DOHH2 (cell line): Measurements from ENCODE around the gene NUDT3.

Experiments
- CTCF ChIP-seq: fragments of 200-600 bp; sonication (generic); IDR thresholded peaks from one replicate; pipeline ENCODE4 v1.5.1; 2014; ENCODE audit warnings: antibody characterized with exemption, mild to moderate bottlenecking, low read depth, low read length; ENCODE audit not compliant: poor library complexity, severe bottlenecking
- EZH2phosphoT487 ChIP-seq: fragments of 200-600 bp; sonication (generic); IDR thresholded peaks from 2 replicates; pipeline ENCODE4 v1.6.1; 2017; ENCODE audit warnings: borderline replicate concordance, mild to moderate bottlenecking, antibody characterized with exemption, low read length, moderate library complexity, mixed read lengths

- no peak for TF ChIP-seq CTCF
- TF ChIP-seq EZH2phosphoT487 = no peak
These were observed 66.8 kb downstream of the NUDT3 start for GRCh38 chr6:34325633-34326032.
